Kidney epithelial cell (primary cell): ENCODE measurements around the gene DSCAML1. TPM values are rescaled to one million over a fixed set of nuclear protein-coding genes. Genes with fewer than 3 reads are reported as not detected.

Experiments used
- DNase-seq: peaks from one replicate; pipeline ENCODE4 v3.0.0-alpha.2; 2010; ENCODE audit warnings: low read depth
- H3K27me3 ChIP-seq: 2 replicates; pipeline ENCODE4 v1.6.0; 2011; ENCODE audit warnings: low read length; ENCODE audit not compliant: control insufficient read depth, insufficient read depth
- H3K36me3 ChIP-seq: 2 replicates; pipeline ENCODE4 v1.5.1; 2011; ENCODE audit warnings: low read length; ENCODE audit not compliant: control insufficient read depth, insufficient read depth
- H3K4me3 ChIP-seq: 2 replicates; pipeline ENCODE4 v1.5.1; 2011; ENCODE audit warnings: low read depth, mild to moderate bottlenecking, control low read depth, low read length
- CTCF ChIP-seq: IDR thresholded peaks from 2 replicates; pipeline ENCODE4 v1.5.1; 2011; ENCODE audit warnings: mild to moderate bottlenecking, moderate library complexity, low read length, control low read depth, inconsistent platforms; ENCODE audit not compliant: insufficient read depth, poor library complexity, severe bottlenecking
- total RNA-seq: library from RNA; depleted of rRNA; stranded (reverse); fragments of >200 nt; gene quantifications from 2 replicates; pipeline ENCODE4 v1.2.3, GENCODE V29; 2015

The DSCAML1 gene
- total RNA-seq, 1 donor from 2014 or later, result 3.1 TPM

- H3K4me3 ChIP-seq, result no peak overlapping the region
- no peak for TF ChIP-seq CTCF
- H3K27me3 ChIP-seq, result peaks cover 6% of the 10 kb centered on the region
- H3K36me3 ChIP-seq, result no peaks in the 10 kb centered on the region
- DNase-seq, result no peak
Observed at GRCh38 chr11:117702946-117703598, 93.9 kb downstream of the DSCAML1 start.

- peaks cover 5% of the 10 kb centered on the region for H3K27me3 ChIP-seq
Observed at GRCh38 chr11:117701781-117702180, 95.2 kb downstream of the DSCAML1 start.

GRCh38 chr11:117700551-117700950 lies 96.5 kb downstream of the DSCAML1 start:
- no peak for DNase-seq
- peaks cover 7% of the 10 kb centered on the region for H3K27me3 ChIP-seq
- TF ChIP-seq CTCF, result no peak
- no peak overlapping the region for H3K4me3 ChIP-seq
- no peaks in the 10 kb centered on the region for H3K36me3 ChIP-seq

More at GRCh38 chr11:117701781-117702180, 95.2 kb downstream of the DSCAML1 start:
- DNase-seq, result no peak
- H3K4me3 ChIP-seq, result no peak overlapping the region
- H3K36me3 ChIP-seq, result no peaks in the 10 kb centered on the region
- no peak for TF ChIP-seq CTCF

- no peak for DNase-seq
- Histone ChIP-seq H3K4me3 (no peak overlapping the region), H3K27me3 (peaks cover 7% of the 10 kb centered on the region), H3K36me3 (no peaks in the 10 kb centered on the region)
- no peak for TF ChIP-seq CTCF
Observed at GRCh38 chr11:117697319-117697718, 99.7 kb downstream of the DSCAML1 start.

GRCh38 chr11:117696540-117696939 lies 100.5 kb downstream of the DSCAML1 start:
- H3K27me3 ChIP-seq, result peaks cover 7% of the 10 kb centered on the region
- no peak overlapping the region for H3K4me3 ChIP-seq
- DNase-seq, result no peak
- no peaks in the 10 kb centered on the region for H3K36me3 ChIP-seq
- TF ChIP-seq CTCF, result no peak

- no peak for TF ChIP-seq CTCF
- no peak overlapping the region for H3K4me3 ChIP-seq
- DNase-seq, result no peak
- H3K36me3 ChIP-seq, result no peaks in the 10 kb centered on the region
- H3K27me3 ChIP-seq, result peaks cover 11% of the 10 kb centered on the region
Observed at GRCh38 chr11:117693344-117693743, 103.7 kb downstream of the DSCAML1 start.
